ENCODE measurements around the gene MSTN. TPM values are rescaled to one million over a fixed set of nuclear protein-coding genes. Genes with fewer than 3 reads are reported as not detected.

The MSTN gene
- total and polyA plus RNA-seq, 2 donors (not counting 3 experiments of a cell fraction or from before 2014, with no cell fraction given), result 0.04 TPM; not detected in 1

DNA sequence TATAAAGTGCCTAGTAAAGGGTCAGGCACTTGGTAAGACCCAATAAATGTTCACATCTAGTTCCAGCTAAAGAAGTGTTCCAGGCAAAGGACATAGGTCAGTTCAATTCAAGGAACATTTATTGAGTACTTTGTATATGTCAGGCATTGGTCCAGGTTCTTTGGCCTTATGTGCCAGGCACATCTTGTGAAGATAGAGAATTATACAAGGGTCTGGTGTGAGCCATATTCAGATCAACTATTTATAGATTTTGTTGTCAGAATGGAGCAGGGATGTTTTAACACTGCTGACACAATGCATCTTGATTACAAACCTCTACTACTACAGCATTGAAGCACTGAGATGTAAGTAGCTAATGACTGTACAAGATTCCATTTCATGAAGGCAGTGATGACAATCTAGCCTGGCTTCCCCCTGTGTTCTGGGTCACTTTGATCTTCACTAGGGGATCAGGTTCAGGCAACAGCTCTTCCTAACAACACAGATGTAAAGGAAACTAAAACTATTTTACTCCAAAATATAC lies 18.1 kb upstream of the MSTN start:
- H3K9me1 ChIP-seq (replicated peaks; ENCODE audit: control insufficient read depth, extremely low read depth, insufficient read depth, low read length), result no peaks in the 10 kb centered on the region
- H3K79me2 ChIP-seq (ENCODE audit: control insufficient read depth, insufficient read depth, low read length), result no peaks in the 10 kb centered on the region
- no peak overlapping the region for H3K4me3 ChIP-seq (replicated peaks in 1 of 3; ENCODE audit: insufficient read depth in 1 of 3, low read depth in 1 of 3, low read length in 3 of 3)
- CTCF ChIA-PET, result interaction anchor here (1.9 to 3.0 kb wide), 3 partner anchors 8 to 420 kb away, joined by 5 to 8 read pairs (median 6); no protein-coding TSS in a partner anchor
- H3K9me3 ChIP-seq (replicated peaks; ENCODE audit: control insufficient read depth, insufficient read depth, low read length), result no peaks in the 10 kb centered on the region
- FAIRE-seq, result no peak
- BruUV-seq (replicated peaks), result no TSS peak
- no peaks in the 10 kb centered on the region for H4K20me1 ChIP-seq (replicated peaks; ENCODE audit: control insufficient read depth, extremely low read depth, insufficient read depth, low read length)
- POLR2A ChIA-PET, result no interaction called here
- H3K4me1 ChIP-seq (ENCODE audit: control insufficient read depth, extremely low read depth, insufficient read depth, low read length), result no peaks in the 10 kb centered on the region
- dilution Hi-C loops (cut with MboI; ENCODE audit: extremely low pct_ligation_motif_present, low sequenced_read_pairs), result no loop called here
- H3K27me3 ChIP-seq (ENCODE audit: control insufficient read depth in 2 of 2, insufficient read depth in 2 of 2, low read length in 2 of 2), result peaks cover 0 to 3% of the 10 kb centered on the region in 2 experiments
- DNase-seq (ENCODE audit: low read depth, low spot score), result no peak
- intact Hi-C loops (cut with micrococcal nuclease), result no loop called here
- no peaks in the 10 kb centered on the region for H3K36me3 ChIP-seq (ENCODE audit: control insufficient read depth in 2 of 2, extremely low read depth in 1 of 2, insufficient read depth in 2 of 2, low read length in 2 of 2)
- TF ChIP-seq FOS (IDR thresholded peaks at IDR 0.05; ENCODE audit: borderline replicate concordance, insufficient read depth, low read length), result no peak
- TF ChIP-seq JUN (IDR thresholded peaks at IDR 0.05; ENCODE audit: borderline replicate concordance, insufficient read depth, insufficient read length, low read depth), result no peak
- TF ChIP-seq, protein P1, sequence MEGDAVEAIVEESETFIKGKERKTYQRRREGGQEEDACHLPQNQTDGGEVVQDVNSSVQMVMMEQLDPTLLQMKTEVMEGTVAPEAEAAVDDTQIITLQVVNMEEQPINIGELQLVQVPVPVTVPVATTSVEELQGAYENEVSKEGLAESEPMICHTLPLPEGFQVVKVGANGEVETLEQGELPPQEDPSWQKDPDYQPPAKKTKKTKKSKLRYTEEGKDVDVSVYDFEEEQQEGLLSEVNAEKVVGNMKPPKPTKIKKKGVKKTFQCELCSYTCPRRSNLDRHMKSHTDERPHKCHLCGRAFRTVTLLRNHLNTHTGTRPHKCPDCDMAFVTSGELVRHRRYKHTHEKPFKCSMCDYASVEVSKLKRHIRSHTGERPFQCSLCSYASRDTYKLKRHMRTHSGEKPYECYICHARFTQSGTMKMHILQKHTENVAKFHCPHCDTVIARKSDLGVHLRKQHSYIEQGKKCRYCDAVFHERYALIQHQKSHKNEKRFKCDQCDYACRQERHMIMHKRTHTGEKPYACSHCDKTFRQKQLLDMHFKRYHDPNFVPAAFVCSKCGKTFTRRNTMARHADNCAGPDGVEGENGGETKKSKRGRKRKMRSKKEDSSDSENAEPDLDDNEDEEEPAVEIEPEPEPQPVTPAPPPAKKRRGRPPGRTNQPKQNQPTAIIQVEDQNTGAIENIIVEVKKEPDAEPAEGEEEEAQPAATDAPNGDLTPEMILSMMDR (IDR thresholded peaks at IDR 0.05; ENCODE audit: extremely low read depth in 1 of 2, insufficient read depth in 1 of 2, low read depth in 1 of 2, low read length in 2 of 2), result no peak
- TF ChIP-seq EZH2 (IDR thresholded peaks at IDR 0.05; ENCODE audit: borderline replicate concordance, low read depth, low read length, severe bottlenecking), result no peak
- TF ChIP-seq, protein P2, sequence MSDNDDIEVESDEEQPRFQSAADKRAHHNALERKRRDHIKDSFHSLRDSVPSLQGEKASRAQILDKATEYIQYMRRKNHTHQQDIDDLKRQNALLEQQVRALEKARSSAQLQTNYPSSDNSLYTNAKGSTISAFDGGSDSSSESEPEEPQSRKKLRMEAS (IDR thresholded peaks at IDR 0.05; ENCODE audit: insufficient read depth, insufficient read length), result no peak
- no peak for TF ChIP-seq MYC (IDR thresholded peaks at IDR 0.05; ENCODE audit: low read depth, low read length)
- no peak for TF ChIP-seq POLR2A (IDR thresholded peaks at IDR 0.05; ENCODE audit: low read depth, low read length)
- TF ChIP-seq POLR2AphosphoS5 (IDR thresholded peaks at IDR 0.05; ENCODE audit: insufficient read depth, low read depth, low read length), result no peak
- no peak for TF ChIP-seq GATA2 (IDR thresholded peaks at IDR 0.05; ENCODE audit: insufficient read depth, insufficient read length, low read depth, low read length)
- H3K27ac ChIP-seq (ENCODE audit: insufficient read depth, low read depth, low read length), result no peak overlapping the region
- no peak overlapping the region for H3K4me2 ChIP-seq (ENCODE audit: insufficient read depth, low read length)
- no peak overlapping the region for H2AFZ ChIP-seq (ENCODE audit: low read depth, low read length)
- H3K9ac ChIP-seq (replicated peaks; ENCODE audit: extremely low read depth, insufficient read depth, low read length), result no peak overlapping the region

All from endothelial cell of umbilical vein (primary cell).